Measurements from ENCODE around the gene SFMBT2.

GRCh38 chr10:7188456-7189050, 222.3 kb downstream of the SFMBT2 start:
- TF ChIP-seq POLR2A (IDR thresholded peaks at IDR 0.05), result no peak
- TF ChIP-seq CTCF (IDR thresholded peaks at IDR 0.05), result no peak
